Measurements from ENCODE around the gene TEX9.

- TF ChIP-seq POLR2AphosphoS5 (IDR thresholded peaks at IDR 0.05; ENCODE audit: low read depth, low read length), result no peak
- TF ChIP-seq REST (IDR thresholded peaks at IDR 0.05; ENCODE audit: insufficient read depth in 1 of 2, low read depth in 2 of 2, low read length in 2 of 2), result no peak
- no peak for TF ChIP-seq SIN3A (IDR thresholded peaks at IDR 0.05; ENCODE audit: borderline replicate concordance, insufficient read depth, low read length)
Measured at GRCh38 chr15:56367156-56367555, 1.9 kb downstream of the TEX9 start.

Data from PFSK-1 (cell line).